Lung (tissue), 12 donors: Measurements from ENCODE around the gene SBF2. TPM values are rescaled to one million over a fixed set of nuclear protein-coding genes. Genes with fewer than 3 reads are reported as not detected.

Experiments used
- ATAC-seq: fragments of 200-7000 bp; cut with Tn5 transposase; one replicate; pipeline ENCODE4 v1.9.1; 2020; ENCODE audit warnings: moderate number of reproducible peaks; ENCODE audit not compliant: insufficient read depth, low FRiP score
- DNase-seq, 3 donors: peaks; one replicate each; pipeline ENCODE4 v3.0.0-alpha.2; 2013 to 2017
- H3K27ac ChIP-seq, 2 donors: one replicate each; pipeline ENCODE4 v1.5.1; 2013; ENCODE audit warnings: mild to moderate bottlenecking in 2 of 2, moderate library complexity in 2 of 2, control low read depth in 1 of 2, inconsistent platforms in 1 of 2, low read depth in 1 of 2, low read length in 1 of 2
- H3K27me3 ChIP-seq, 3 donors: one replicate each; pipeline ENCODE4 v1.5.1; 2013; ENCODE audit warnings: low read length in 2 of 3; ENCODE audit not compliant: control insufficient read depth in 3 of 3, insufficient read depth in 3 of 3
- H3K36me3 ChIP-seq, 4 donors: one replicate each; pipeline ENCODE4 v1.5.1; 2013; ENCODE audit warnings: low read length in 4 of 4, mild to moderate bottlenecking in 1 of 4, moderate library complexity in 1 of 4; ENCODE audit not compliant: control insufficient read depth in 4 of 4, insufficient read depth in 4 of 4
- H3K4me1 ChIP-seq, 5 donors: one replicate each; pipeline ENCODE4 v1.5.1; 2013; ENCODE audit warnings: low read length in 5 of 5, mild to moderate bottlenecking in 2 of 5, moderate library complexity in 1 of 5; ENCODE audit not compliant: control insufficient read depth in 5 of 5, insufficient read depth in 5 of 5
- H3K4me3 ChIP-seq: one replicate; pipeline ENCODE4 v1.5.1; 2013; ENCODE audit warnings: mild to moderate bottlenecking, control low read depth, moderate library complexity
- H3K9ac ChIP-seq, 2 donors: one replicate each; pipeline ENCODE4 v1.5.1; 2013; ENCODE audit warnings: low read length in 2 of 2, control low read depth in 1 of 2; ENCODE audit not compliant: insufficient read depth in 1 of 2
- H3K9me3 ChIP-seq, 4 donors: one replicate each; pipeline ENCODE4 v1.5.1; 2013; ENCODE audit warnings: low read length in 3 of 4, mild to moderate bottlenecking in 1 of 4, moderate library complexity in 1 of 4; ENCODE audit not compliant: control insufficient read depth in 4 of 4, insufficient read depth in 3 of 4
- CTCF ChIP-seq: IDR thresholded peaks from 2 replicates; pipeline ENCODE4 v1.5.1; 2012; ENCODE audit warnings: mild to moderate bottlenecking; ENCODE audit errors: control extremely low read depth, extremely low read depth
- WGBS, 2 donors: extraction: QIAGEN DNeasy Blood & Tissue Kit; methylation state at CpG; one replicate each; pipeline ENCODE4 v1.1.7; 2013; 5-methylcytosine and 5-hydroxymethylcytosine counted together
- polyA plus RNA-seq, 2 donors: library from polyadenylated mRNA; stranded (reverse); fragments of 200-250 nt; gene quantifications; one replicate each; pipeline ENCODE4 v1.2.1, GENCODE V29; 2013
- total RNA-seq, 2 donors: library from RNA; depleted of rRNA in 1 of 2; stranded (reverse); fragments of >200 nt in 1 of 2; gene quantifications; one replicate each; pipeline ENCODE4 v1.2.1, GENCODE V29; 2014 to 2021
- donor health status: control.
- donor health status: control.
- donor health status: Bipolar disorder and iron deficiency.
- donor health status: healthy.
- donor health status: DM: yes; HTN: yes; CAD: no.

Gene SBF2
- total and polyA plus RNA-seq, 4 donors, result 4.4 to 104 (median 24.9) TPM

- Histone ChIP-seq H3K9ac (no peak overlapping the region), H3K9me3 (no peaks in the 10 kb centered on the region), H3K27me3 (no peaks in the 10 kb centered on the region), H3K36me3 (no peaks in the 10 kb centered on the region), H3K4me3 (no peak overlapping the region), H3K4me1 (peaks cover 0 to 13% (median 5%) of the 10 kb centered on the region in 5 donors), H3K27ac (no peak overlapping the region)
- ATAC-seq, result no peak
- TF ChIP-seq CTCF, result no peak
- DNase-seq, result peak in 2 of 3 donors; percentile 37 to 43
- 63 to 76% methylated on average over 3 of the region's 3 CpGs for WGBS, 2 donors
Observed at GRCh38 chr11:9905960-9906791, 387.8 kb downstream of the SBF2 start.

GRCh38 chr11:9905501-9905951 lies 388.5 kb downstream of the SBF2 start:
- DNase-seq (no peak), ATAC-seq (no peak)
- TF ChIP-seq CTCF, result no peak
- no peak overlapping the region for H3K9ac ChIP-seq
- H3K9me3 ChIP-seq, result no peaks in the 10 kb centered on the region
- H3K27me3 ChIP-seq, result no peaks in the 10 kb centered on the region
- H3K4me3 ChIP-seq, result no peak overlapping the region
- 75 to 89% methylated on average over 1 of the region's 1 CpG for WGBS, 2 donors
- no peaks in the 10 kb centered on the region for H3K36me3 ChIP-seq
- H3K4me1 ChIP-seq, result peaks cover 0 to 13% (median 5%) of the 10 kb centered on the region in 5 donors
- no peak overlapping the region for H3K27ac ChIP-seq

- Histone ChIP-seq H3K27ac (no peak overlapping the region), H3K4me1 (peaks cover 0 to 13% (median 5%) of the 10 kb centered on the region in 5 donors), H3K36me3 (no peaks in the 10 kb centered on the region), H3K4me3 (no peak overlapping the region), H3K9me3 (no peaks in the 10 kb centered on the region), H3K27me3 (no peaks in the 10 kb centered on the region), H3K9ac (no peak overlapping the region)
- 77 to 83% methylated on average over 6 of the region's 6 CpGs for WGBS, 2 donors
- ATAC-seq (no peak), DNase-seq (no peak)
- no peak for TF ChIP-seq CTCF
Observed at GRCh38 chr11:9903579-9903978, 390.4 kb downstream of the SBF2 start.
